Measurements from ENCODE around the gene TRIM9.
"Not testable (repeated sequence)": the region's sequence is repeated elsewhere in the genome, so short reads cannot be mapped to it uniquely, and the experiment has no call there.

The TRIM9 gene

GRCh38 chr14:50955373-50956043 is 139.4 kb downstream of the TRIM9 start:
- DNase-seq, result no peak

- DNase-seq, result no peak
These were observed 140.0 kb downstream of the TRIM9 start for GRCh38 chr14:50954811-50955372.

- DNase-seq, result no peak
These were observed 141.4 kb downstream of the TRIM9 start for GRCh38 chr14:50953502-50953901.

GRCh38 chr14:50951032-50951431 is 143.9 kb downstream of the TRIM9 start:
- no peak for DNase-seq

- DNase-seq, result no peak
These were observed 146.7 kb downstream of the TRIM9 start for GRCh38 chr14:50948205-50948604.

- DNase-seq, result no peak
These were observed 147.5 kb downstream of the TRIM9 start for GRCh38 chr14:50947446-50947845.

- no peak for DNase-seq
These were observed 148.5 kb downstream of the TRIM9 start for GRCh38 chr14:50946234-50946935.

GRCh38 chr14:50944647-50945413 is 150.1 kb downstream of the TRIM9 start:
- DNase-seq, result no peak

- DNase-seq, result no peak
These were observed 150.8 kb downstream of the TRIM9 start, which contains the start of gene PYGL for GRCh38 chr14:50943943-50944646. TSS of gene PYGL (minus strand) at chr14:50944483. CDS start at chr14:50944403, 80 bp downstream.

GRCh38 chr14:50943261-50943942 is 151.5 kb downstream of the TRIM9 start:
- no peak for DNase-seq

GRCh38 chr14:50941638-50942037 is 153.3 kb downstream of the TRIM9 start:
- not testable (repeated sequence) for DNase-seq

GRCh38 chr14:50941151-50941550 is 153.8 kb downstream of the TRIM9 start:
- DNase-seq, result no peak

GRCh38 chr14:50937800-50938199 is 157.1 kb downstream of the TRIM9 start:
- no peak for DNase-seq

- no peak for DNase-seq
These were observed 157.6 kb downstream of the TRIM9 start for GRCh38 chr14:50937325-50937724.

- no peak for DNase-seq
These were observed 158.0 kb downstream of the TRIM9 start for GRCh38 chr14:50936882-50937281.

GRCh38 chr14:50936016-50936340 is 158.9 kb downstream of the TRIM9 start:
- no peak for DNase-seq

GRCh38 chr14:50935126-50936015 is 159.5 kb downstream of the TRIM9 start:
- DNase-seq, result no peak

GRCh38 chr14:50932592-50933495 is 162.1 kb downstream of the TRIM9 start:
- no peak for DNase-seq

- no peak for DNase-seq
These were observed 162.7 kb downstream of the TRIM9 start for GRCh38 chr14:50932156-50932555.

- DNase-seq, result no peak
These were observed 163.3 kb downstream of the TRIM9 start for GRCh38 chr14:50931559-50931958.
